Ovary (tissue), 3 donors: ENCODE results near the gene CTNNA3.

Source experiments
- POLR2A ChIP-seq: fragments of 450-650 bp; IDR thresholded peaks from one replicate; pipeline ENCODE4 v1.6.1; 2017; ENCODE audit warnings: antibody characterized with exemption, mild to moderate bottlenecking, moderate library complexity
- TF ChIP-seq, protein P1 (sequence below), 3 donors: fragments of 450-650 bp in 2 of 3; fragments of 200-600 bp in 1 of 3; IDR thresholded peaks; one replicate each; pipeline versions ENCODE4 v1.5.1 to v1.8.0; 2016 to 2022; ENCODE audit warnings: antibody characterized with exemption in 3 of 3, mild to moderate bottlenecking in 1 of 3
- donor health status: DM: no; HTN: no; CAD: no.

DNA sequence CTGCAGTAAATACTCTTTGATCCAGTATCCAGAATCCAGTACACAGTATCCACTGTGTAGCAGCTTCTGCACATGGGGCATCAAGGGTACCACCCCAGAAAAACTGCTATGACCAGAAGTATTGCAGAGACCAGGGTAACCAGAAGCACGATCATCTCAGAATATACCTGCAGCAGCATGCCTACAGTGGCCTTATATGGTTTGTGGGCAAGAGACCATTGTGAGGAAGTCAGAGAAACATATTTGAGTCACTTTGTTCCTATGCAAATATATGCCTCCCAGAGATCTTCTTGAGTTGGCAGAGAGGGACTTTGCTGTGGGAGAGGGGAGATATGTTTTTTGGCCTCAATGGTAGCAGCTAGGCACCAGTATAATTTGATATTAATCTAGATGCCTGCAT lies 976.5 kb downstream of the CTNNA3 start:
- TF ChIP-seq, protein P1, sequence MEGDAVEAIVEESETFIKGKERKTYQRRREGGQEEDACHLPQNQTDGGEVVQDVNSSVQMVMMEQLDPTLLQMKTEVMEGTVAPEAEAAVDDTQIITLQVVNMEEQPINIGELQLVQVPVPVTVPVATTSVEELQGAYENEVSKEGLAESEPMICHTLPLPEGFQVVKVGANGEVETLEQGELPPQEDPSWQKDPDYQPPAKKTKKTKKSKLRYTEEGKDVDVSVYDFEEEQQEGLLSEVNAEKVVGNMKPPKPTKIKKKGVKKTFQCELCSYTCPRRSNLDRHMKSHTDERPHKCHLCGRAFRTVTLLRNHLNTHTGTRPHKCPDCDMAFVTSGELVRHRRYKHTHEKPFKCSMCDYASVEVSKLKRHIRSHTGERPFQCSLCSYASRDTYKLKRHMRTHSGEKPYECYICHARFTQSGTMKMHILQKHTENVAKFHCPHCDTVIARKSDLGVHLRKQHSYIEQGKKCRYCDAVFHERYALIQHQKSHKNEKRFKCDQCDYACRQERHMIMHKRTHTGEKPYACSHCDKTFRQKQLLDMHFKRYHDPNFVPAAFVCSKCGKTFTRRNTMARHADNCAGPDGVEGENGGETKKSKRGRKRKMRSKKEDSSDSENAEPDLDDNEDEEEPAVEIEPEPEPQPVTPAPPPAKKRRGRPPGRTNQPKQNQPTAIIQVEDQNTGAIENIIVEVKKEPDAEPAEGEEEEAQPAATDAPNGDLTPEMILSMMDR (IDR thresholded peaks at IDR 0.05): no peak
- no peak for TF ChIP-seq POLR2A
